NT2/D1 (cell line): Measurements from ENCODE around the gene GRB10.

Source experiments
- SUZ12 ChIP-seq: IDR thresholded peaks from 2 replicates; pipeline ENCODE4 v1.6.1; 2011; ENCODE audit not compliant: insufficient read length, insufficient read depth; ENCODE audit errors: extremely low read depth
- YY1 ChIP-seq: IDR thresholded peaks from 2 replicates; pipeline ENCODE4 v1.6.1; 2011; ENCODE audit not compliant: insufficient read length, insufficient read depth
- ZNF274 ChIP-seq: IDR thresholded peaks from 2 replicates; pipeline ENCODE4 v1.6.1; 2011; ENCODE audit warnings: mild to moderate bottlenecking, low read depth, low read length

GRCh38 chr7:50557099-50557498 lies 225.6 kb downstream of the GRB10 start:
- no peak for TF ChIP-seq ZNF274
- TF ChIP-seq YY1, result no peak
- no peak for TF ChIP-seq SUZ12
